Adrenal gland (tissue), 12 donors: ENCODE data around the gene OSBPL6. TPM values are rescaled to one million over a fixed set of nuclear protein-coding genes. Genes with fewer than 3 reads are reported as not detected.
"Not testable (repeated sequence)": the region's sequence is repeated elsewhere in the genome, so short reads cannot be mapped to it uniquely, and the experiment has no call there.

Experiments used
- DNase-seq, 7 donors: peaks; one replicate each; pipeline ENCODE4 v3.0.0-alpha.2; 2019 to 2020
- H3K27ac ChIP-seq, 5 donors: fragments of 200-600 bp; sonication (generic) in 4 of 5; 1 replicate in 3 of 5; 2 replicates in 2 of 5; pipeline versions ENCODE4 v1.5.1 to v1.8.0; 2016 to 2020; ENCODE audit warnings: mild to moderate bottlenecking in 1 of 5
- H3K27me3 ChIP-seq: fragments of 200-600 bp; 2 replicates; pipeline ENCODE4 v1.8.0; 2021
- H3K36me3 ChIP-seq, 2 donors: fragments of 200-600 bp; replicated peaks in 1 of 2; 1 replicate in 1 of 2; 2 replicates in 1 of 2; pipeline versions ENCODE4 v1.5.1 to v1.8.0; 2018 to 2022
- H3K4me1 ChIP-seq, 2 donors: fragments of 200-600 bp; replicated peaks in 1 of 2; 1 replicate in 1 of 2; 2 replicates in 1 of 2; pipeline versions ENCODE4 v1.5.1 to v1.8.0; 2018 to 2021
- H3K4me3 ChIP-seq, 4 donors: fragments of 200-600 bp; sonication (generic) in 3 of 4; one replicate each; pipeline ENCODE4 v1.5.1; 2016 to 2018
- H3K9me3 ChIP-seq, 3 donors: fragments of 200-600 bp; sonication (generic) in 1 of 3; replicated peaks in 1 of 3; 1 replicate in 2 of 3; 2 replicates in 1 of 3; pipeline versions ENCODE4 v1.5.1 to v1.8.0; 2016 to 2021
- CTCF ChIP-seq, 6 experiments: fragments of 450-650 bp in 4 of 6; fragments of 200-600 bp in 2 of 6; sonication (generic) in 1 of 6; IDR thresholded peaks; 1 replicate in 5 of 6; 2 replicates in 1 of 6; pipeline versions ENCODE4 v1.5.1 to v1.8.0; 2016 to 2021; ENCODE audit warnings: antibody characterized with exemption in 6 of 6, mild to moderate bottlenecking in 2 of 6, moderate library complexity in 1 of 6
- POLR2A ChIP-seq, 2 donors: fragments of 450-650 bp; IDR thresholded peaks; one replicate each; pipeline ENCODE4 v1.6.1; 2017; ENCODE audit warnings: antibody characterized with exemption in 2 of 2, mild to moderate bottlenecking in 2 of 2, moderate library complexity in 1 of 2
- WGBS, 4 donors: extraction: QIAGEN DNeasy Blood & Tissue Kit in 2 of 4; methylation state at CpG; one replicate each; pipeline versions ENCODE4 v1.1.5 to v1.1.7; 2013 to 2017; 5-methylcytosine and 5-hydroxymethylcytosine counted together
- intact Hi-C, 2 donors: fragments of 100-400 bp; cut with DNase I; formaldehyde crosslinking; loops; one replicate each; pipeline versions ENCODE4 v1.14.1 to v1.15.0; 2022 to 2023
- polyA plus RNA-seq, 3 donors: library from polyadenylated mRNA; stranded (reverse); fragments of 200-250 nt in 2 of 3; fragments of 350-450 nt in 1 of 3; fragmentation: Illumina TruSeq in 1 of 3; extraction: RNeasy Lipid Tissue Mini Kit (QIAGEN cat#74804) in 1 of 3; gene quantifications; one replicate each; pipeline ENCODE4 v1.2.3, GENCODE V29; 2013 to 2014
- total RNA-seq, 9 donors: library from RNA; depleted of rRNA in 4 of 9; stranded (reverse); fragments of >200 nt in 4 of 9; fragments of 120-200 nt in 1 of 9; fragmentation: NEBNext Ultra II Directional in 1 of 9; extraction: Animal tissue kit (Norgen Biotek cat#: 25700) in 1 of 9; gene quantifications; one replicate each; pipeline versions ENCODE4 v1.1.0 to v1.2.4, GENCODE V29; 2013 to 2023
- donor health status: healthy with polysubstance abuse.
- donor health status: Bipolar disorder and iron deficiency.
- donor health status: DM: yes; HTN: yes; CAD: no.
- donor health status: DM: no; HTN: no; CAD: no.
- donor health status: DM: no; HTN: no; CAD: no.
- donor health status: DM: yes; HTN: yes; CAD: no.

The OSBPL6 gene
- total and polyA plus RNA-seq, 12 donors: 0.16 to 12.0 (median 0.98) TPM; not detected in 1

GRCh38 chr2:178422097-178422496 lies 227.8 kb downstream of the OSBPL6 start:
- no peaks in the 10 kb centered on the region for H3K27me3 ChIP-seq
- 66 to 97% (median 94%) methylated on average over 3 of the region's 3 CpGs for WGBS, 4 donors
- H3K36me3 ChIP-seq: no peaks in the 10 kb centered on the region

GRCh38 chr2:178423746-178424145 lies 229.4 kb downstream of the OSBPL6 start:
- DNase-seq, intact Hi-C loops, H3K27me3 ChIP-seq, H3K36me3 ChIP-seq, H3K4me3 ChIP-seq, H3K9me3 ChIP-seq, H3K27ac ChIP-seq, H3K4me1 ChIP-seq: not testable (repeated sequence)
- 93 to 98% (median 96%) methylated on average over 5 of the region's 5 CpGs for WGBS, 4 donors

More at GRCh38 chr2:178422097-178422496, 227.8 kb downstream of the OSBPL6 start:
- Histone ChIP-seq H3K9me3 (peaks cover 0 to 7% (median 0%) of the 10 kb centered on the region in 3 donors), H3K4me1 (peaks cover 0 to 6% of the 10 kb centered on the region in 2 donors), H3K27ac (no peak overlapping the region), H3K4me3 (no peak overlapping the region)
- TF ChIP-seq CTCF (IDR thresholded peaks at IDR 0.05) (no peak), POLR2A (IDR thresholded peaks at IDR 0.05) (no peak)
- intact Hi-C loops: no loop called here
- no peak for DNase-seq

- DNase-seq: no peak
- intact Hi-C loops: no loop called here
- TF ChIP-seq POLR2A (IDR thresholded peaks at IDR 0.05) (no peak), CTCF (IDR thresholded peaks at IDR 0.05) (no peak)
- Histone ChIP-seq H3K27me3 (no peaks in the 10 kb centered on the region), H3K9me3 (peaks cover 0 to 7% (median 0%) of the 10 kb centered on the region in 3 donors), H3K36me3 (peaks cover 0 to 4% of the 10 kb centered on the region in 2 donors), H3K4me3 (no peak overlapping the region), H3K4me1 (no peaks in the 10 kb centered on the region), H3K27ac (no peak overlapping the region)
- 84 to 87% (median 86%) methylated on average over 4 of the region's 4 CpGs for WGBS, 4 donors
Measured at GRCh38 chr2:178425255-178425827, 231.0 kb downstream of the OSBPL6 start.

GRCh38 chr2:178426388-178426787 lies 232.1 kb downstream of the OSBPL6 start:
- TF ChIP-seq CTCF (IDR thresholded peaks at IDR 0.05) (no peak), POLR2A (IDR thresholded peaks at IDR 0.05) (no peak)
- H3K4me1 ChIP-seq: no peaks in the 10 kb centered on the region
- no peaks in the 10 kb centered on the region for H3K27me3 ChIP-seq
- intact Hi-C loops: no loop called here
- peaks cover 0 to 9% of the 10 kb centered on the region in 2 donors for H3K36me3 ChIP-seq
- WGBS, 4 donors: 92 to 100% (median 95%) methylated on average over 3 of the region's 3 CpGs
- no peak overlapping the region for H3K4me3 ChIP-seq
- DNase-seq: no peak
- H3K27ac ChIP-seq: no peak overlapping the region
- H3K9me3 ChIP-seq: peaks cover 0 to 7% (median 0%) of the 10 kb centered on the region in 3 donors

- Histone ChIP-seq H3K27me3 (no peaks in the 10 kb centered on the region), H3K4me1 (no peaks in the 10 kb centered on the region), H3K9me3 (peaks cover 0 to 7% (median 0%) of the 10 kb centered on the region in 3 donors), H3K27ac (no peak overlapping the region), H3K36me3 (peaks cover 0 to 20% of the 10 kb centered on the region in 2 donors), H3K4me3 (no peak overlapping the region)
- WGBS, 4 donors: 87 to 93% (median 90%) methylated on average over 2 of the region's 2 CpGs
- TF ChIP-seq CTCF (IDR thresholded peaks at IDR 0.05) (no peak), POLR2A (IDR thresholded peaks at IDR 0.05) (no peak)
- intact Hi-C loops: no loop called here
- DNase-seq: no peak
Measured at GRCh38 chr2:178427458-178427857, 233.1 kb downstream of the OSBPL6 start.
